ENCODE data around the gene GPBP1. TPM values are rescaled to one million over a fixed set of nuclear protein-coding genes. Genes with fewer than 3 reads are reported as not detected.
A peak's percentile ranks its signal among the peaks of the same experiment; 100 is the strongest.
"Not testable (repeated sequence)": the region's sequence is repeated elsewhere in the genome, so short reads cannot be mapped to it uniquely, and the experiment has no call there.

GPBP1 gene
- total and polyA plus RNA-seq, 4 donors, result 119 to 147 (median 133) TPM

DNA sequence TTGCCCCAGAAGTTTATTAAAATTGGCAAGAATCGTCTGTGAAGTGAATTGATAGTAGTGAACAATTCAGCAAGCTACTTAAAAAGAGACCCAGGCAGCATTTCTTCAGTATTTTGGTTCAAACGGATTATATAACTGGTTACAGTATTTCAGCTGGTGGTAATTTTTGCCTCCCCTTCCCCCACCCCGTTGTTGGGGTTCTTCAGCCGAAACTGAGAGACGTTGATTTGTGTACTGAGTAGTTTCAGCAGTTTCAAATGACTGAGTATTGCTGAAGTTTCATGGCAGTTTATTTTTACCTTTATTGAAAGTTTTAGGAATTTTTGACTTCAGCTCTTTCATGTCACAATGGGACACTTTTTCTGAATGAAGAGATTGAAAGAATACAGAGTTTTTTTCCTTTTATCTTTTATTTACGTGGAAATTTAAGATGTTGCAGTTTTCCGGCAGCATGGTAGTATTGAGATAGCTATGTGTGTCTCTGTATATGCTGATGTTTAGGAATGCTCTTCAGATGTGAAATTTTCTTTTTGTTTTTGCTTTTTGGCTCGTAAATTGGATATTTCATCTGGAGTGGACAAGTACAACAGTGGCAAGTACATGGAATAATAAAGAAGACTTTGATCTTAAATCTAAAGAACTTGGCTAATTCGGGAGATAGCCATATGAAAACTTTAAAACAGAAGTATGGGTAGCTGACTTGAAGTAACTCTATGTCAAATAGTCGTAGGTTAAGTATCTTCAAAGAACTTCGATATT is 1.9 kb downstream of the GPBP1 start:
- Histone ChIP-seq H3K36me3 (ENCODE audit: control insufficient read depth, insufficient read depth, low read length) (no peaks in the 10 kb centered on the region), H3K4me1 (ENCODE audit: control insufficient read depth, insufficient read depth, low read length) (peaks cover 25% of the 10 kb centered on the region), H3K9me3 (ENCODE audit: control insufficient read depth, insufficient read depth, low read length) (no peaks in the 10 kb centered on the region), H3K27me3 (ENCODE audit: control insufficient read depth, insufficient read depth, low read length) (no peaks in the 10 kb centered on the region), H3K27ac (ENCODE audit: low read depth, low read length) (peak overlapping the region; percentile 99), H3K4me3 (ENCODE audit: low read depth, low read length) (peak overlapping the region; percentile 96)
- DNase-seq (ENCODE audit: low read depth in 4 of 6, low spot score in 6 of 6), result peak in 3 of 6 donors; percentile 10 to 28 (median 17)
- 4% methylated on average over 3 of the region's 11 CpGs for WGBS (ENCODE audit: insufficient coverage)

DNA sequence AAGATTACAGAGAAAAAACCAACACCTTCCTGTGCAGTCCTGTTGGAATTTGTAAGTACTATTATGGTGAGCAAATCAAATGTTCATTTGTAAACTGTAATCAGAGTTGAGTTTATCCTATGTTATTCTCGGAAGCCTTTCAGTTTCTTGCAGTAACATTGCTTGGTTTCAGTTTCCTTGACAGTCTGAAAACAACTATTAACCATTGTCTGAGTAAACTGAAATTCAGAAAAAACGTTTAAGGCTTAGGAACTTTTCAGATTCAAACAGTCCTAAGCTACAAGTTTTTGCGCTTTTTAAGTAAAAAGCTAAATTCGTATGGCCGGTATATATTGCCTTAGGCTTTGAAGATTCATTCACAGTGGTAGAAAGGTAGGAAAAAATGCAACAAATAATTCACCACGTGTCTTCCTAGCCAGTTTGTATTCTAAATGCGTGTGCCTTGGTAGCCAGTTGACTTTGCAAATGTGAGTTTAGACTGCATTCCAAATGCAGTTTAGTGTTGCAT is 2.5 kb downstream of the GPBP1 start:
- WGBS (ENCODE audit: insufficient coverage), result 0% methylated on average over 2 of the region's 7 CpGs
- H3K9me3 ChIP-seq (ENCODE audit: control insufficient read depth, insufficient read depth, low read length), result no peaks in the 10 kb centered on the region

GRCh38 chr5:57177479-57178156 is 3.8 kb downstream of the GPBP1 start:
- WGBS (ENCODE audit: insufficient coverage), result 95% methylated on average over 7 of the region's 14 CpGs
- DNase-seq (ENCODE audit: low read depth in 4 of 6, low spot score in 6 of 6), result no peak
- no peaks in the 10 kb centered on the region for H3K9me3 ChIP-seq (ENCODE audit: control insufficient read depth, insufficient read depth, low read length)
- H3K27ac ChIP-seq (ENCODE audit: low read depth, low read length), result no peak overlapping the region
- H3K27me3 ChIP-seq (ENCODE audit: control insufficient read depth, insufficient read depth, low read length), result no peaks in the 10 kb centered on the region
- H3K36me3 ChIP-seq (ENCODE audit: control insufficient read depth, insufficient read depth, low read length), result peaks cover 3% of the 10 kb centered on the region
- H3K4me1 ChIP-seq (ENCODE audit: control insufficient read depth, insufficient read depth, low read length), result peaks cover 29% of the 10 kb centered on the region
- H3K4me3 ChIP-seq (ENCODE audit: low read depth, low read length), result peak overlapping the region; percentile 4

More for the DNA sequence above, 2.5 kb downstream of the GPBP1 start:
- peak overlapping the region; percentile 99 for H3K27ac ChIP-seq (ENCODE audit: low read depth, low read length)
- peak overlapping the region; percentile 96 for H3K4me3 ChIP-seq (ENCODE audit: low read depth, low read length)
- peaks cover 28% of the 10 kb centered on the region for H3K4me1 ChIP-seq (ENCODE audit: control insufficient read depth, insufficient read depth, low read length)
- no peaks in the 10 kb centered on the region for H3K27me3 ChIP-seq (ENCODE audit: control insufficient read depth, insufficient read depth, low read length)
- DNase-seq (ENCODE audit: low read depth in 4 of 6, low spot score in 6 of 6), result peak in 3 of 6 donors; percentile 17 to 46 (median 41)
- peaks cover 3% of the 10 kb centered on the region for H3K36me3 ChIP-seq (ENCODE audit: control insufficient read depth, insufficient read depth, low read length)

DNA sequence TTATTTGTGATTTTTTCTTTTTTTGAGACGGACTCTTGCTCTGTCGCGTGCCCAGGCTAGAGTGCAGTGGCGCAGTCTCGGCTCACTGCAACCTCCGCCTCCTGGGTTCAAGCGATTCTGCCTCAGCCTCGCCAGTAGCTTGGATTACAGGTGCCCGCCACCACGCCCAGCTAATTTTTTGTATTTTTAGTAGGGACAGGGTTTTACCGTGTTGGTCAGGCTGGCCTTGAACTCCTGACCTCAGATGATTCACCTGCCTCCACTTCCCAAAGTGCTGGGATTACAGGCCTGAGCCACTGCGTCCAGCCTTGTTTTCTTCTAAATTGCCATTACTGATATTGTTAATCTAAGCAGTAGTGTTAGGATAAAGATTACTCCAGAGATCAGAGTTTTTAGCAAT is 4.4 kb downstream of the GPBP1 start:
- H3K36me3 ChIP-seq (ENCODE audit: control insufficient read depth, insufficient read depth, low read length); H3K27me3 ChIP-seq (ENCODE audit: control insufficient read depth, insufficient read depth, low read length); H3K9me3 ChIP-seq (ENCODE audit: control insufficient read depth, insufficient read depth, low read length); H3K27ac ChIP-seq (ENCODE audit: low read depth, low read length); DNase-seq (ENCODE audit: low read depth in 4 of 6, low spot score in 6 of 6): not testable (repeated sequence)
- peaks cover 26% of the 10 kb centered on the region for H3K4me1 ChIP-seq (ENCODE audit: control insufficient read depth, insufficient read depth, low read length)
- WGBS (ENCODE audit: insufficient coverage), result no CpG with 5 or more reads among the region's 12 CpGs
- peak overlapping the region; percentile 4 for H3K4me3 ChIP-seq (ENCODE audit: low read depth, low read length)

DNA sequence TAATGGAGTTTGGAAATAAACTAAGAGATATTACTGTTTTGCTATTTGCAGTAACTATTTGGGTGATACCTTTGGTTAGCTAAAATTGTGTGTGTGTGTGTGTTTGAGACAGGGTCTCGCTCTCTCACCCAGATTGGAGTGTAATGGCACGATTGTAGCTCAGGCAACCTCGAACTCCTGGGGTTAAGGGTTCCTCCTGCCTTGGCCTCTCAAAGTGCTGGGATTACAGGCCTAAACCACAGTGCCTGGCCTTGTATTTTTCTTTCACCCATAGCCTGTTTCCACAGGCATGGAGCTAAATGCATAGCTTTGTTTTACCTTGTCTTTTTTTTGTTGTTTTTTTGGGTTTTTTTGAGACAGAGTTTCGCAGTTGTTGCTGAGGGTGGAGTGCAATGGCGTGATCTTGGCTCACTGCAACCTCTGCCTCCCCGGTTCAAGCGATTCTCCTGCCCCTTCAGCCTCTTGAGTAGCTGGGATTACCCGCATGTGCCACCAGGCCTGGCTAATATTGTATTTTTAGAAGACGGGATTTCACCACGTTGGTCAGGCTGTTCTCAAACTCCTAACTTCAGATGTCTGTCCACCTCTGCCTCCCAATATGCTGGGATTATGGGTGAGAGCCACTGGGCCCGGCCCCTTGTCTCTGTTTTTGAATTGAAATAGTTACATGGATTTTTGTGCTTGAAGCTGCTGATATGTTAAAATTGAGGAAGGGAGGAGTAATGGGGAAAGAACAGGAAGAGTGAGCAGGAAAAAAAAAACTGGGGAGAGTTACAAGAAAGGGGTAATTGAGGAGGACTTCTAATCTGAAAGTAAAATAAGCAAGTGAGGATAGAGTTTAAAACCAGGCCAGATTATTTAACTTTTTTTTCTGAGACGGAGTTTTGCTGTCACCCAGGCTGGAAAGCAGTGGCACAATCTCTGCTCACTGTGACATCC is 5.7 kb downstream of the GPBP1 start:
- WGBS (ENCODE audit: insufficient coverage), result 32% methylated on average over 5 of the region's 12 CpGs
- Histone ChIP-seq H3K27me3 (ENCODE audit: control insufficient read depth, insufficient read depth, low read length) (no peaks in the 10 kb centered on the region), H3K4me1 (ENCODE audit: control insufficient read depth, insufficient read depth, low read length) (peaks cover 29% of the 10 kb centered on the region), H3K27ac (ENCODE audit: low read depth, low read length) (no peak overlapping the region), H3K36me3 (ENCODE audit: control insufficient read depth, insufficient read depth, low read length) (peaks cover 13% of the 10 kb centered on the region), H3K4me3 (ENCODE audit: low read depth, low read length) (no peak overlapping the region), H3K9me3 (ENCODE audit: control insufficient read depth, insufficient read depth, low read length) (no peaks in the 10 kb centered on the region)
- no peak for DNase-seq (ENCODE audit: low read depth in 4 of 6, low spot score in 6 of 6)

GRCh38 chr5:57181154-57181553 is 7.3 kb downstream of the GPBP1 start:
- Histone ChIP-seq H3K27me3 (ENCODE audit: control insufficient read depth, insufficient read depth, low read length) (no peaks in the 10 kb centered on the region), H3K4me3 (ENCODE audit: low read depth, low read length) (no peak overlapping the region), H3K27ac (ENCODE audit: low read depth, low read length) (no peak overlapping the region), H3K36me3 (ENCODE audit: control insufficient read depth, insufficient read depth, low read length) (peaks cover 13% of the 10 kb centered on the region), H3K9me3 (ENCODE audit: control insufficient read depth, insufficient read depth, low read length) (no peaks in the 10 kb centered on the region), H3K4me1 (ENCODE audit: control insufficient read depth, insufficient read depth, low read length) (peaks cover 29% of the 10 kb centered on the region)
- no peak for DNase-seq (ENCODE audit: low read depth in 4 of 6, low spot score in 6 of 6)
- WGBS (ENCODE audit: insufficient coverage), result 88% methylated on average over 4 of the region's 10 CpGs

- no peak overlapping the region for H3K27ac ChIP-seq (ENCODE audit: low read depth, low read length)
- H3K4me1 ChIP-seq (ENCODE audit: control insufficient read depth, insufficient read depth, low read length), result peaks cover 25% of the 10 kb centered on the region
- H3K4me3 ChIP-seq (ENCODE audit: low read depth, low read length), result no peak overlapping the region
- no peaks in the 10 kb centered on the region for H3K9me3 ChIP-seq (ENCODE audit: control insufficient read depth, insufficient read depth, low read length)
- 100% methylated on average over 1 of the region's 2 CpGs for WGBS (ENCODE audit: insufficient coverage)
- peaks cover 13% of the 10 kb centered on the region for H3K36me3 ChIP-seq (ENCODE audit: control insufficient read depth, insufficient read depth, low read length)
- H3K27me3 ChIP-seq (ENCODE audit: control insufficient read depth, insufficient read depth, low read length), result no peaks in the 10 kb centered on the region
- no peak for DNase-seq (ENCODE audit: low read depth in 4 of 6, low spot score in 6 of 6)
These were observed 10.5 kb downstream of the GPBP1 start for GRCh38 chr5:57184322-57184721.

DNA sequence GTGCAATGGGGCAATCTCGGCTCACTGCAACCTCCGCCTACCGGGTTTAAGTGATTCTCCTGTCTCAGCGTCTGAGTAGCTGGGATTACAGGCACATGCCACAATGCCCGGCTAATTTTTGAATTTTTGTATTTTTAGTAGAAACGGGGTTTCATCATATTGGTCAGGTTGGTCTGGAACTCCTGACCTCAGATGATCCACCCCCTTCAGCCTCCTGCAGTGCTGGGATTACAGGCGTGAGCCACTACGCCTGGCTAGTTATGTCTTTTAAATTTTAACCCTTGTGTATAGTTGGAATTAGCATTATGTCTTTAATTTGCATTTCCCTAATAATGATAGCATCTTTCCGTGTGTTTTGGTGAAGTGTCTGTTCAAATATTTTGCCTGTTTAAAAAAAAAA is 11.5 kb downstream of the GPBP1 start:
- H3K36me3 ChIP-seq (ENCODE audit: control insufficient read depth, insufficient read depth, low read length), result peaks cover 13% of the 10 kb centered on the region
- WGBS (ENCODE audit: insufficient coverage), result no CpG with 5 or more reads among the region's 9 CpGs
- no peak overlapping the region for H3K27ac ChIP-seq (ENCODE audit: low read depth, low read length)
- DNase-seq (ENCODE audit: low read depth in 4 of 6, low spot score in 6 of 6), result no peak
- H3K4me1 ChIP-seq (ENCODE audit: control insufficient read depth, insufficient read depth, low read length), result peaks cover 16% of the 10 kb centered on the region
- H3K4me3 ChIP-seq (ENCODE audit: low read depth, low read length), result no peak overlapping the region
- no peaks in the 10 kb centered on the region for H3K27me3 ChIP-seq (ENCODE audit: control insufficient read depth, insufficient read depth, low read length)
- H3K9me3 ChIP-seq (ENCODE audit: control insufficient read depth, insufficient read depth, low read length), result no peaks in the 10 kb centered on the region

- Histone ChIP-seq H3K4me3 (ENCODE audit: low read depth, low read length) (no peak overlapping the region), H3K9me3 (ENCODE audit: control insufficient read depth, insufficient read depth, low read length) (no peaks in the 10 kb centered on the region), H3K4me1 (ENCODE audit: control insufficient read depth, insufficient read depth, low read length) (peaks cover 18% of the 10 kb centered on the region), H3K36me3 (ENCODE audit: control insufficient read depth, insufficient read depth, low read length) (peaks cover 11% of the 10 kb centered on the region), H3K27me3 (ENCODE audit: control insufficient read depth, insufficient read depth, low read length) (no peaks in the 10 kb centered on the region), H3K27ac (ENCODE audit: low read depth, low read length) (no peak overlapping the region)
- no peak for DNase-seq (ENCODE audit: low read depth in 4 of 6, low spot score in 6 of 6)
- 100% methylated on average over 1 of the region's 4 CpGs for WGBS (ENCODE audit: insufficient coverage)
These were observed 12.3 kb downstream of the GPBP1 start for GRCh38 chr5:57186194-57186593.
